Caco-2 (cell line): ENCODE results near the gene MCTP1. TPM values are rescaled to one million over a fixed set of nuclear protein-coding genes. Genes with fewer than 3 reads are reported as not detected.
A peak's percentile ranks its signal among the peaks of the same experiment; 100 is the strongest.

ENCODE experiments used
- BruUV-seq: library from RNA; stranded (reverse); fragments of 400-500 nt; replicated peaks from 2 replicates; lab custom pipeline; 2021; lab: Mats Ljungman, UMichigan
- CTCF ChIA-PET: fragments of 300-600 bp; sonication (Branson Sonifier 250); formaldehyde crosslinking; loops from one replicate; lab custom pipeline; 2022; ENCODE audit warnings: antibody characterized with exemption; lab: Charles Lee
- POLR2A ChIA-PET: fragments of 300-600 bp; sonication (Branson Sonifier 250); formaldehyde crosslinking; loops from one replicate; lab custom pipeline; 2022; ENCODE audit warnings: antibody characterized with exemption; lab: Charles Lee
- DNase-seq, 2 experiments: peaks; one replicate each; pipeline versions ENCODE4 v3.0.0 to v3.0.0-alpha.2; 2020 to 2022
- H3K27me3 ChIP-seq: replicated peaks from 2 replicates; pipeline ENCODE4 v1.6.0; 2011; ENCODE audit warnings: low read length; ENCODE audit not compliant: control insufficient read depth, insufficient read depth
- H3K36me3 ChIP-seq: 2 replicates; pipeline ENCODE4 v1.5.1; 2011; ENCODE audit warnings: low read length; ENCODE audit not compliant: control insufficient read depth, insufficient read depth
- H3K4me1 ChIP-seq: fragments of 250-450 bp; sonication (Bioruptor Pico); 2 replicates; pipeline ENCODE4 v1.5.1; 2020; ENCODE audit warnings: mild to moderate bottlenecking
- H3K4me3 ChIP-seq: 2 replicates; pipeline ENCODE4 v1.5.1; 2011; ENCODE audit warnings: low read depth, mild to moderate bottlenecking, control low read depth, low read length
- H3K9me3 ChIP-seq: fragments of 250-450 bp; sonication (Bioruptor Pico); 2 replicates; pipeline ENCODE4 v1.5.1; 2020; ENCODE audit warnings: mild to moderate bottlenecking, moderate library complexity
- H3K27ac Mint-ChIP-seq: one replicate; pipeline ENCODE4 v1.8.0; 2022; ENCODE audit warnings: mixed read lengths; ENCODE audit not compliant: unreplicated experiment
- H3K27me3 Mint-ChIP-seq: one replicate; pipeline ENCODE4 v1.8.0; 2022; ENCODE audit warnings: mixed read lengths; ENCODE audit not compliant: insufficient read depth, unreplicated experiment
- H3K36me3 Mint-ChIP-seq: one replicate; pipeline ENCODE4 v1.8.0; 2022; ENCODE audit warnings: mild to moderate bottlenecking, mixed read lengths; ENCODE audit not compliant: insufficient read depth, unreplicated experiment
- H3K4me1 Mint-ChIP-seq: one replicate; pipeline ENCODE4 v1.8.0; 2022; ENCODE audit warnings: low read depth, mixed read lengths; ENCODE audit not compliant: unreplicated experiment
- H3K4me3 Mint-ChIP-seq: one replicate; pipeline ENCODE4 v1.8.0; 2022; ENCODE audit warnings: mild to moderate bottlenecking, moderate library complexity, mixed read lengths; ENCODE audit not compliant: unreplicated experiment
- H3K9me3 Mint-ChIP-seq: one replicate; pipeline ENCODE4 v1.8.0; 2022; ENCODE audit warnings: mixed read lengths; ENCODE audit not compliant: unreplicated experiment
- CTCF ChIP-seq, 2 experiments: fragments of 200-600 bp in 1 of 2; IDR thresholded peaks; 1 replicate in 1 of 2; 2 replicates in 1 of 2; pipeline versions ENCODE4 v1.5.1 to v1.8.0; 2011 to 2022; ENCODE audit warnings: antibody characterized with exemption in 1 of 2, control low read depth in 1 of 2, inconsistent platforms in 1 of 2, low read depth in 1 of 2, low read length in 1 of 2, mild to moderate bottlenecking in 1 of 2, moderate library complexity in 1 of 2; ENCODE audit not compliant: insufficient read depth in 1 of 2, severe bottlenecking in 1 of 2, unreplicated experiment in 1 of 2
- intact Hi-C: fragments of 100-400 bp; cut with micrococcal nuclease; formaldehyde crosslinking; loops from one replicate; pipeline ENCODE4 v1.10.0; 2022; ENCODE audit not compliant: unreplicated experiment
- total RNA-seq: library from RNA; stranded (reverse); gene quantifications from 2 replicates; pipeline ENCODE4 v1.2.3, GENCODE V29; 2022

Gene MCTP1
- total RNA-seq, 1 experiment from 2014 or later = 3.2 TPM

- CTCF ChIA-PET = no interaction called here
- DNase-seq = peak in 1 of 2 experiments; percentile 10
- peaks cover 2% of the 10 kb centered on the region for H3K27me3 Mint-ChIP-seq
- H3K4me3 ChIP-seq = no peak overlapping the region
- no peaks in the 10 kb centered on the region for H3K4me1 ChIP-seq
- no peak overlapping the region for H3K27ac Mint-ChIP-seq
- no peaks in the 10 kb centered on the region; the same call in 1 of the 2 replicates for H3K27me3 ChIP-seq
- no TSS peak for BruUV-seq
- POLR2A ChIA-PET = no interaction called here
- no peaks in the 10 kb centered on the region for H3K9me3 ChIP-seq
- H3K9me3 Mint-ChIP-seq = no peaks in the 10 kb centered on the region
- intact Hi-C loops = no loop called here
- TF ChIP-seq CTCF (IDR thresholded peaks at IDR 0.05; ENCODE audit: insufficient read depth in 1 of 2, low read depth in 1 of 2, low read length in 1 of 2, severe bottlenecking in 1 of 2, unreplicated experiment in 1 of 2) = no peak
- H3K4me1 Mint-ChIP-seq = no peaks in the 10 kb centered on the region
- no peaks in the 10 kb centered on the region for H3K36me3 ChIP-seq
- no peaks in the 10 kb centered on the region for H3K36me3 Mint-ChIP-seq
- no peak overlapping the region for H3K4me3 Mint-ChIP-seq
These were observed 533.4 kb downstream of the MCTP1 start for GRCh38 chr5:94751460-94751859.

- Histone ChIP-seq H3K9me3 (no peaks in the 10 kb centered on the region), H3K4me1 (no peaks in the 10 kb centered on the region), H3K36me3 (no peaks in the 10 kb centered on the region), H3K27me3 (no peaks in the 10 kb centered on the region), H3K4me3 (no peak overlapping the region)
- peaks cover 2% of the 10 kb centered on the region for H3K27me3 Mint-ChIP-seq
- H3K4me3 Mint-ChIP-seq = no peak overlapping the region
- BruUV-seq = no TSS peak
- intact Hi-C loops = no loop called here
- H3K36me3 Mint-ChIP-seq = no peaks in the 10 kb centered on the region
- DNase-seq = no peak
- no peaks in the 10 kb centered on the region for H3K9me3 Mint-ChIP-seq
- TF ChIP-seq CTCF (IDR thresholded peaks at IDR 0.05; ENCODE audit: insufficient read depth in 1 of 2, low read depth in 1 of 2, low read length in 1 of 2, severe bottlenecking in 1 of 2, unreplicated experiment in 1 of 2) = no peak
- POLR2A ChIA-PET = no interaction called here
- CTCF ChIA-PET = no interaction called here
- H3K27ac Mint-ChIP-seq = no peak overlapping the region
- no peaks in the 10 kb centered on the region for H3K4me1 Mint-ChIP-seq
These were observed 534.2 kb downstream of the MCTP1 start for GRCh38 chr5:94750681-94751080.

GRCh38 chr5:94749042-94749441 is 535.9 kb downstream of the MCTP1 start:
- BruUV-seq = no TSS peak
- CTCF ChIA-PET = no interaction called here

More at GRCh38 chr5:94749042-94749441, 535.9 kb downstream of the MCTP1 start:
- no peak overlapping the region for H3K4me3 Mint-ChIP-seq
- no peak overlapping the region for H3K27ac Mint-ChIP-seq
- H3K9me3 Mint-ChIP-seq = no peaks in the 10 kb centered on the region
- intact Hi-C loops = no loop called here
- no peak for TF ChIP-seq CTCF (IDR thresholded peaks at IDR 0.05; ENCODE audit: insufficient read depth in 1 of 2, low read depth in 1 of 2, low read length in 1 of 2, severe bottlenecking in 1 of 2, unreplicated experiment in 1 of 2)
- Histone ChIP-seq H3K36me3 (no peaks in the 10 kb centered on the region), H3K4me3 (no peak overlapping the region), H3K4me1 (no peaks in the 10 kb centered on the region), H3K27me3 (no peaks in the 10 kb centered on the region), H3K9me3 (no peaks in the 10 kb centered on the region)
- DNase-seq = no peak
- no peaks in the 10 kb centered on the region for H3K36me3 Mint-ChIP-seq
- POLR2A ChIA-PET = no interaction called here
- H3K27me3 Mint-ChIP-seq = peaks cover 2% of the 10 kb centered on the region
- no peaks in the 10 kb centered on the region for H3K4me1 Mint-ChIP-seq
